ENCODE measurements around the gene KCTD16.

The KCTD16 gene

DNA sequence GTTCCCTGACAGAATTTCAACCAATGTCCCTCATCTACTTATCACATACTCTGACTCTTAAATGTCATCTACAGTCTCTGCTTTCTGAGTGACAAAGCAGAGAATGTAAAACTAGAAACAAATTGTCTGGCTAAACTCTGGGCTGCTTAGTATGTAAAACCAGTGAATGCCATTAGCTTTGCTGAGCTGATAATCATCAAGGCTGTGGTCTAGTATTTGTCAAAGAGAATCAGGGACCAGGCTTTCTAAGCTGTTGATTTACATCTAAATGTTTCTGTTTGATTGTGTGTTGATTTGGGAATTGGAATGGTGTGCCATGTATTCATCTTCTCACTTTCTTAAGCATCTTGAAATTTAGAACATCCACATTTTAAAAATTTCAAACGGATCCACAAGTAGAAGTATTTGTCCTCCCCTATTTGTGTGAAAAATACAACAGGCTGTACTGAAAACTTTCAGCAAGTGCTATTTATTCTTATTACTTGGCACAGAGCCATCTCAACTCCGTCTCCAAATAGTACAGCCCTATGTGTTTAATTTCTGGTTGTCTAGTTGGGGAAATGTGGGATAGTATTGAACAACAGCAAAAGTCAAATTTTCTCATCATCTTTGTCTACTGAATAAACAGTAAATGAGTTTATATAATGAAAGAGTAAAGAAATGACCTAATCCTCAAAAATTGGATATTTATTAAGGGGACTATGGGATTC lies 251.5 kb downstream of the KCTD16 start:
- no peak overlapping the region for H3K4me3 ChIP-seq (ENCODE audit: low read depth, low read length)
- H3K36me3 ChIP-seq (replicated peaks) = no peaks in the 10 kb centered on the region
- DNase-seq = no peak
- H3K27me3 ChIP-seq (replicated peaks) = no peaks in the 10 kb centered on the region
- no peak overlapping the region for H3K27ac ChIP-seq
- TF ChIP-seq, protein P1, sequence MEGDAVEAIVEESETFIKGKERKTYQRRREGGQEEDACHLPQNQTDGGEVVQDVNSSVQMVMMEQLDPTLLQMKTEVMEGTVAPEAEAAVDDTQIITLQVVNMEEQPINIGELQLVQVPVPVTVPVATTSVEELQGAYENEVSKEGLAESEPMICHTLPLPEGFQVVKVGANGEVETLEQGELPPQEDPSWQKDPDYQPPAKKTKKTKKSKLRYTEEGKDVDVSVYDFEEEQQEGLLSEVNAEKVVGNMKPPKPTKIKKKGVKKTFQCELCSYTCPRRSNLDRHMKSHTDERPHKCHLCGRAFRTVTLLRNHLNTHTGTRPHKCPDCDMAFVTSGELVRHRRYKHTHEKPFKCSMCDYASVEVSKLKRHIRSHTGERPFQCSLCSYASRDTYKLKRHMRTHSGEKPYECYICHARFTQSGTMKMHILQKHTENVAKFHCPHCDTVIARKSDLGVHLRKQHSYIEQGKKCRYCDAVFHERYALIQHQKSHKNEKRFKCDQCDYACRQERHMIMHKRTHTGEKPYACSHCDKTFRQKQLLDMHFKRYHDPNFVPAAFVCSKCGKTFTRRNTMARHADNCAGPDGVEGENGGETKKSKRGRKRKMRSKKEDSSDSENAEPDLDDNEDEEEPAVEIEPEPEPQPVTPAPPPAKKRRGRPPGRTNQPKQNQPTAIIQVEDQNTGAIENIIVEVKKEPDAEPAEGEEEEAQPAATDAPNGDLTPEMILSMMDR (IDR thresholded peaks at IDR 0.05; ENCODE audit: low read depth, low read length, missing control alignments) = no peak
- in situ Hi-C loops (cut with HindIII; ENCODE audit: low pct_ligation_motif_present, low sequenced_read_pairs) = no loop called here

DNA sequence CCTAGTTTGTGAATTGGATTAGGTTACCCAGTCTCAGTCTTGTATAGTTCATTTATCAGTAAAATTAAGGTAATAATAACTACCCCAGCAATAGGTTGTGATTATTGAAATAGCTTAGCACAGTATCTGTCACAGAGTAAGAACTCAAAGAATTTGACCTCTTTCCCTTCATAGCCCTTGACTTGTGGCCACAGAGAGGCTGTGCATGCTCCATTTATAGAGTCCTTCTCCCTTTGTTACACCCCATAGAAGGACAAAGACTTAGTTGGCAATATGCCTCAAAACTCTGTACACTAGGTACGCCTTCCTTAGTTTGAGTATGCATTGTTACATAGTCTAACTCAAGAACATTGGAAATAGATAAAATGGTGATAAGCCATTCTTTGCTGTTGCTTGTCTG lies 257.2 kb downstream of the KCTD16 start:
- TF ChIP-seq, protein P1 (IDR thresholded peaks at IDR 0.05; ENCODE audit: low read depth, low read length, missing control alignments) = no peak
- in situ Hi-C loops (cut with HindIII; ENCODE audit: low pct_ligation_motif_present, low sequenced_read_pairs) = no loop called here
- H3K27ac ChIP-seq = no peak overlapping the region
- H3K4me3 ChIP-seq (ENCODE audit: low read depth, low read length) = no peak overlapping the region
- DNase-seq = no peak
- H3K27me3 ChIP-seq (replicated peaks) = no peaks in the 10 kb centered on the region
- no peaks in the 10 kb centered on the region for H3K36me3 ChIP-seq (replicated peaks)

DNA sequence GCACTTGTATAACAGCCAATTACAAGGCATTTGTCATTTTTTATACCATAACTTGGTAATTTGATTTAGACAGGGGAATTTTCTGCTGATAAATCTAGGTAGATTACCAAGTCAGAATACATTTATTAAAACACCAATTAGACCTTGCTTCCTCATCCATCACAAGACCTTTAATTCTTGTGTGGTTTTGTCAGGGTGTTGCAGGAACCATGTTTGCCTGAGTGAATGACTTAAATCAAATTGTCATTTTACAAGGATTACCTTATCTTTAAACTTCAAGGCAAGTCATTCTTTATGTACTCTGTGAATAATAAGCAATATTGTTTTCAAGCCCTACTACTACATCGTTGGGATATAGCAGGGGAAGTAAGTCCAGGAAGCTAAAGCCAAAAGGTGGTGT lies 257.7 kb downstream of the KCTD16 start:
- DNase-seq = no peak
- TF ChIP-seq, protein P1 (IDR thresholded peaks at IDR 0.05; ENCODE audit: low read depth, low read length, missing control alignments) = no peak
- Histone ChIP-seq H3K27ac (no peak overlapping the region), H3K27me3 (replicated peaks) (no peaks in the 10 kb centered on the region), H3K36me3 (replicated peaks) (no peaks in the 10 kb centered on the region), H3K4me3 (ENCODE audit: low read depth, low read length) (no peak overlapping the region)
- in situ Hi-C loops (cut with HindIII; ENCODE audit: low pct_ligation_motif_present, low sequenced_read_pairs) = no loop called here

DNA sequence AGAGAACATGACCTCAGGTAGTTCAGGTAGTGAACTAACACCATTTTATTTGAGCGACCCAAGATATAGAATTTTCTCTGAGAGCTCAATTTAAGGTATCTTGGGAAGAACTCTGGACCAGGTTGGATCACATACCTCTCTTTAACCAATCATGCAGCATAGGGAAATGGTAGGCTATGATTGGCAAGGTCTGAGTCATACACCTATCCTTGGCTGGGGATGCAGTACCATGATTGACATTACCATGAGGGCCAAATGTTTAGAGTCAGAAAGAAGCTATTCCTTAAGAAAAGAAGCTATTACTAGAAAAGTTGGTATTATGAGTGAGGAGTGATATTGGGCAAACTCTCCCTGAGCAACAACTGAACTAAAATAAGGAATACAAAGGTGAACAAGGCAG lies 258.7 kb downstream of the KCTD16 start:
- TF ChIP-seq, protein P1 (IDR thresholded peaks at IDR 0.05; ENCODE audit: low read depth, low read length, missing control alignments) = no peak

DNA sequence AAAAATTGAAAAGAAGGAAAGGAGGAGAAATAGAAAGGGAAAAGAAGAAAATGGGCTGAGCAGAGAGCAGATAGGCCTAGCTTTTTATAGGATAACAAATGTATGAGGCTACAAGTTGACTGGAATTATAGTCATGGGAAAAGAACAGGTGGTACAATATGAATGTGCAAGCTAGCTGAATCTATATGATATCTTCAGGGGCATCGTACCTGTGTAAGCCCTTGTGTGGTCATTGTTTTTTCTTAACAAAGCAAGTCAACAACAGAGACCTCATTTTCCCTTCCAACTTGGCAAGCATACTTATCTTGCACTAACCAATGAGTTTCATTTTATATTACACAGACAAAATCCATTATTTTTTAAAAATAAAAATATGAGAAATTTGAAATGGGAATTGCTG lies 259.2 kb downstream of the KCTD16 start:
- H3K27ac ChIP-seq = no peak overlapping the region
- in situ Hi-C loops (cut with HindIII; ENCODE audit: low pct_ligation_motif_present, low sequenced_read_pairs) = no loop called here
- no peak for DNase-seq
- TF ChIP-seq, protein P1 (IDR thresholded peaks at IDR 0.05; ENCODE audit: low read depth, low read length, missing control alignments) = no peak
- no peaks in the 10 kb centered on the region for H3K27me3 ChIP-seq (replicated peaks)
- no peak overlapping the region for H3K4me3 ChIP-seq (ENCODE audit: low read depth, low read length)
- H3K36me3 ChIP-seq (replicated peaks) = no peaks in the 10 kb centered on the region

More for the DNA sequence above, 258.7 kb downstream of the KCTD16 start:
- Histone ChIP-seq H3K27ac (no peak overlapping the region), H3K4me3 (ENCODE audit: low read depth, low read length) (no peak overlapping the region), H3K27me3 (replicated peaks) (no peaks in the 10 kb centered on the region), H3K36me3 (replicated peaks) (no peaks in the 10 kb centered on the region)
- DNase-seq = no peak
- in situ Hi-C loops (cut with HindIII; ENCODE audit: low pct_ligation_motif_present, low sequenced_read_pairs) = no loop called here

All from brain microvascular endothelial cell (primary cell).